ENCODE measurements around the gene GLTP. TPM values are rescaled to one million over a fixed set of nuclear protein-coding genes. Genes with fewer than 3 reads are reported as not detected.
"Not testable (repeated sequence)": the region's sequence is repeated elsewhere in the genome, so short reads cannot be mapped to it uniquely, and the experiment has no call there.

The GLTP gene
- total RNA-seq, 1 donor from 2014 or later, result 210 TPM

DNA sequence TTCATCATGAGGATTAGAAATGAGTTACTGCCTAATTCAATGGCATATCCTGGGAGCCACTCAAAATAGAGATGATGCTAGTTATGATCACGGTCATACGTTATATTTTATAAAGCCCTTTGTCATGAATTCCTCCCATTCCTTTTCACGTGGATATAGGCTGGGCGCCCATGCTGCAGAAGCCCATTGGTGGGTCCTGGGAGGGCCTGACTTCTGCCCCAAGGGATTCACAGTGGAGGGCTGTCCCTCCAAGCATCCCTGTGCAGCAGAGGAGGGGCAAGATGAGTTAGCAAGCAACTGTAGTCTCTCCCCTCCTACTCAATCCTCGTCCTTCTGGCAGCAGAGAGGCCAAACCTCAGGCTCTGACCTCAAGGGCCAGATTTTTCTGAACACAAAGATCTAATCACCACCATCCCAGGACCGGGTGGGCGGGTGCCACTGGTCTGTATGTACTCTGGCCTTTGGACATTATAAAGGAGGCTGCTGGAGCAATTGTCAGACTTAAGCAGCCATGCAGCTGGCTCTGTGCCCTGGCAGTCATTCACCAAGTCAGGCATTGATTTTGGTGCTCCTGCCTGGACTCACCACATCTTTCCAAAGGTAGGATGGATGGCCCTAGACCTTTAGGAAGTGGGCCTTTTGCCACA lies 8.6 kb downstream of the GLTP start:
- Histone ChIP-seq H3K27me3 (ENCODE audit: control insufficient read depth, insufficient read depth, low read length) (no peaks in the 10 kb centered on the region), H3K4me3 (ENCODE audit: low read depth, low read length) (no peak overlapping the region), H3K36me3 (ENCODE audit: control insufficient read depth, insufficient read depth, low read length) (peaks cover 4% of the 10 kb centered on the region)
- no peak for FAIRE-seq
- no peak for DNase-seq (ENCODE audit: low read depth)
- TF ChIP-seq, protein P1, sequence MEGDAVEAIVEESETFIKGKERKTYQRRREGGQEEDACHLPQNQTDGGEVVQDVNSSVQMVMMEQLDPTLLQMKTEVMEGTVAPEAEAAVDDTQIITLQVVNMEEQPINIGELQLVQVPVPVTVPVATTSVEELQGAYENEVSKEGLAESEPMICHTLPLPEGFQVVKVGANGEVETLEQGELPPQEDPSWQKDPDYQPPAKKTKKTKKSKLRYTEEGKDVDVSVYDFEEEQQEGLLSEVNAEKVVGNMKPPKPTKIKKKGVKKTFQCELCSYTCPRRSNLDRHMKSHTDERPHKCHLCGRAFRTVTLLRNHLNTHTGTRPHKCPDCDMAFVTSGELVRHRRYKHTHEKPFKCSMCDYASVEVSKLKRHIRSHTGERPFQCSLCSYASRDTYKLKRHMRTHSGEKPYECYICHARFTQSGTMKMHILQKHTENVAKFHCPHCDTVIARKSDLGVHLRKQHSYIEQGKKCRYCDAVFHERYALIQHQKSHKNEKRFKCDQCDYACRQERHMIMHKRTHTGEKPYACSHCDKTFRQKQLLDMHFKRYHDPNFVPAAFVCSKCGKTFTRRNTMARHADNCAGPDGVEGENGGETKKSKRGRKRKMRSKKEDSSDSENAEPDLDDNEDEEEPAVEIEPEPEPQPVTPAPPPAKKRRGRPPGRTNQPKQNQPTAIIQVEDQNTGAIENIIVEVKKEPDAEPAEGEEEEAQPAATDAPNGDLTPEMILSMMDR (IDR thresholded peaks at IDR 0.05; ENCODE audit: insufficient read depth, low read length, severe bottlenecking), result no peak

DNA sequence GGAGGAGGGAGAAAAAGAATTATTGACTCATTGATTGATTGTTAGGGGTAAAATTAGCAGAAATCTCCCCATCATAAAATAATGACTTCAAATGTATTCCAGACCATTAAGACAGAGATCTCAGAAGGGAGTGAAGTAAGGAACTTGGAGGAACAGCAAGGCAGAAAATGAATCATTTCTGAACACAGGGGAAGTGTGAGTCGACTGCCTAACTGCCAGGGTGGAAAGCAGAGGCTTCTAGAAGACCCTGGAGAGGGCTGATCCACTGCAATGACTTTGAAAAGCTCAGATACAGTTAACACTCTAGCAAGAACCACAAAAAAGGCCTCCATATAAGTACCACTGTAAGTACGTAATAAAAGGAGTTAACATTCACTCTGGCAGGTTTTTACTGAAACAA lies 9.7 kb downstream of the GLTP start:
- DNase-seq (ENCODE audit: low read depth) (peak; percentile 62), FAIRE-seq (no peak)
- Histone ChIP-seq H3K4me3 (ENCODE audit: low read depth, low read length) (no peak overlapping the region), H3K27me3 (ENCODE audit: control insufficient read depth, insufficient read depth, low read length) (no peaks in the 10 kb centered on the region), H3K36me3 (ENCODE audit: control insufficient read depth, insufficient read depth, low read length) (peaks cover 4% of the 10 kb centered on the region)
- TF ChIP-seq, protein P1 (IDR thresholded peaks at IDR 0.05; ENCODE audit: insufficient read depth, low read length, severe bottlenecking), result no peak

DNA sequence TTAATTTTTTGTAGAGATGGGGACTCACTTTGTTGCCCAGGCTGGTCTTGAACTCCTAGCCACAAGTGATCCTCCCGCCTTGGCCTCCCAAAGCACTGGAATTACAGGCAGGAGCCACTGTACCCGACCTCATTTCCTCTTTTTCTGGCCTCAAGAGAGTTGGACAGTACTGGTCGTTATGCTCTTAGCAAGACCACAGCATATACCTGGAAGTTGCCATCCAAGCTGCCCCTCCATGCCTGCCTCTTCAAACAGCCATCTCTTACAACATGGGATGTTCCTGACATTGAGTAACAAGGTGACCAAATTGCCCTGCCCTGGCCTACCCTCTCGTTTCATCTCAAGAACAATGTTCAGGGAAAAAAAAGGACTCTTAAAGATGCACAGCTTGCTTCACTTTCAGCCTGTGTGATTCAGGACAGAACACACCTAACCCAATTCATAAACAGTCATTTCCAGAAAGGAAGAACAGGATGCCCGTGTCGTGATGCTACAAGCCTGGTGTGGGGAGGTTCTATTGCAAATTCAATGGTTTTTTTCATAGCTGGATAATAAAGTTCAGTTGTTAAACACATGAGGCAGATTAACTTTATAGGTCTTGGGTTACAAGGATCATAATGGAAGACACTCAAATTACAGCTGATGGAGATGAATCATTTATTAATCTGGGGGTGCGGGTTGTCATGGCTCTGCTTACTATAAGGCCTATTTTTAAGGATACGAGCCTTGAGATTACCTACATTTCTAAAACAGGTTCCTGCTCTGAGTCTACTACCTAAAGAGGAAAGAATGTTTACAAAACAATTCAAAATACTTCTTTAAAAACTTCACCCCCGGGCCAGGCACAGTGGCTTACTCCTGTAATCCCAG lies 11.9 kb downstream of the GLTP start:
- Histone ChIP-seq H3K27me3 (ENCODE audit: control insufficient read depth, insufficient read depth, low read length) (no peaks in the 10 kb centered on the region), H3K4me3 (ENCODE audit: low read depth, low read length) (no peak overlapping the region), H3K36me3 (ENCODE audit: control insufficient read depth, insufficient read depth, low read length) (peaks cover 2% of the 10 kb centered on the region)
- FAIRE-seq, result no peak
- TF ChIP-seq, protein P1 (IDR thresholded peaks at IDR 0.05; ENCODE audit: insufficient read depth, low read length, severe bottlenecking), result no peak
- DNase-seq (ENCODE audit: low read depth), result peak; percentile 83

DNA sequence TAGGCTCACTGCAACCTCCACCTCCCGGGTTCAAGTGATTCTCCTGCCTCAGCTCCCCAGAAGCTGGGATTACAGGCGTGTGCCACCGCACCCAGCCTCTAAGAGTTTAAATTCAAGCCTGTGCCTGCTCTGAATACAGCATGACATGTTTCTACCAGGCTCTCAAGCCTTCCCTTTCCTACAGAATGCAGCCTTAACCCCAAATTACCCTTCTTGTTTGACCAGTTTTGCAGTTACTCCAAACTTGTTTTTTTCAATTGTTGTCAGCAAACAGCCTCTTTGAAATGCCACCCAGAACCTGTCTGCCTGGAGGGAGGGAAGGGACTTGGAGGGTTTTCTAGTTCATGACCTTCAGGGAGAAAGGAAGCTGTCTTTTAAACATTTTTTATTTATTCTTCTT lies 15.4 kb downstream of the GLTP start:
- Histone ChIP-seq H3K27me3 (ENCODE audit: control insufficient read depth, insufficient read depth, low read length) (no peaks in the 10 kb centered on the region), H3K4me3 (ENCODE audit: low read depth, low read length) (no peak overlapping the region), H3K36me3 (ENCODE audit: control insufficient read depth, insufficient read depth, low read length) (peaks cover 7% of the 10 kb centered on the region)
- TF ChIP-seq, protein P1 (IDR thresholded peaks at IDR 0.05; ENCODE audit: insufficient read depth, low read length, severe bottlenecking), result no peak
- FAIRE-seq, result no peak
- DNase-seq (ENCODE audit: low read depth), result peak; percentile 98

DNA sequence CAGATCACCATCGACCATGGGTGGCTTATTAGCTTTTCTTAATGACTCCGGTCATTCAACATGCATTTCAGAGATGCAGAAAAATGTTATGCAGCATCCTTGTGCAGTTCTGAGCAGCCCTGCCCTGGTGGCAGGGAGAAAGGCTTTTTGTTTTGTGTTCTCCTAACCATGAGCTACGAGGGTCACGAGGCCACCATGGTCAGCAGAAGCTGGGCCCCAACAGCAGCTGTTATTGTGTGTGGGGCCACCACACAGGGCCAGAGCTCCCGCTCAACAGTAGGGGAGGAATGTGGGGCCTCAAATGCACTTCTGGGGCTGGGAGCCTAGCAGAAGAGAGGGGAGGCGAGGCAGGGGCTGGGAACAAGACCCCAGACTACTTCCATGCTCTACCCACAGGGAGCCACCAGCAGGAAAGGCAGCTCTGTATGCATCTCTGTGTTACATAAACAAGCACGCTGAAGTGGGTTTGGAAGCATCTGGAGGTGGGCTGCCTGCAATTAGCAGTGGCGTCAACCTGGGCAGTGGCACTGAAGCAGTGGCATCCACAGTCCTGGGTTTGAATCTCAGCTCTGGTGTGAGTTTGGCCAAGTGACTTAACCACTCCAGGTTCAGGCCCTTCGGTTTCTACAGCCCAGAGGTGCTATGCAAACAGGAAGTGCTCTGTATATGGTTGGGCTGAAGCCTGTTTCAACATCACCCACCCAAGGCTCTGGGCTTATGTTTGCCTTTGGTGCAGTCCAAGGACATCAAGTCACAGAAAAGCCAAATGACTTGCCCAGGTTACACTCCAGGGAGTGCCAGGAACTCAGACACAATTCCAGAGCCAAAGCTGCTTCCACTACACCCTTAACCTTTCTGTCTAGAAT lies 16.3 kb downstream of the GLTP start:
- DNase-seq (ENCODE audit: low read depth), result peak; percentile 74
- H3K4me3 ChIP-seq (ENCODE audit: low read depth, low read length), result no peak overlapping the region
- no peak for FAIRE-seq
- TF ChIP-seq, protein P1 (IDR thresholded peaks at IDR 0.05; ENCODE audit: insufficient read depth, low read length, severe bottlenecking), result no peak
- H3K27me3 ChIP-seq (ENCODE audit: control insufficient read depth, insufficient read depth, low read length), result no peaks in the 10 kb centered on the region
- H3K36me3 ChIP-seq (ENCODE audit: control insufficient read depth, insufficient read depth, low read length), result peaks cover 7% of the 10 kb centered on the region

DNA sequence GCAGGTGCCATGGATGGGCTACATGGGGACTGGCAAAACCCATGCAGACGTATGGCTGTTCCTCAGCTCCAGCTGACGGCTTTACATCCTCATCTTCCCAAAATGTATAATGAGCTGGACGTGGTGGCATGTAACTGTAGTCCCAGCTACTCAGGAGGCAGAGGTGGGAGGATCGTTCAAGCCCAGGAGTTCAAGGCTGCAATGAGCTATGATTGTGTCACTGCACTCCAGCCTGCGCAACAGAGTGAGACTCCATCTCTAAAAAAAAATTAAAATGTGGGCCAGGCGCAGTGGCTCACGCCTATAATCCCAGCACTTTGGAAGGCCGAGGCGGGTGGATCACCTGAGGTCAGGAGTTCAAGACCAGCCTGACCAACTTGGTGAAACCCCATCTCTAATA lies 17.9 kb downstream of the GLTP start:
- H3K36me3 ChIP-seq (ENCODE audit: control insufficient read depth, insufficient read depth, low read length), result peaks cover 15% of the 10 kb centered on the region
- DNase-seq (ENCODE audit: low read depth); H3K27me3 ChIP-seq (ENCODE audit: control insufficient read depth, insufficient read depth, low read length); FAIRE-seq; H3K4me3 ChIP-seq (ENCODE audit: low read depth, low read length): not testable (repeated sequence)

Measured in bronchial epithelial cell (primary cell).